HEK293 (cell line): ENCODE results near the gene TMEM185A.

Source experiments
- CTCF ChIA-PET: fragments of 350-600 bp; formaldehyde crosslinking; extraction: SDS; loops from one replicate; lab custom pipeline; 2021; ENCODE audit warnings: antibody characterized with exemption; lab: Yijun Ruan, JAX
- POLR2A ChIA-PET: fragments of 300-600 bp; formaldehyde crosslinking; extraction: SDS; loops from one replicate; lab custom pipeline; 2020; ENCODE audit warnings: antibody characterized with exemption, inconsistent platforms; lab: Yijun Ruan, JAX
- H3K27ac ChIP-seq: fragments of 200-500 bp; sonication (Bioruptor generic); 2 replicates; pipeline ENCODE4 v1.5.1; 2014; ENCODE audit warnings: low read depth, low read length, control low read depth, inconsistent platforms; ENCODE audit errors: extremely low read depth
- H3K36me3 ChIP-seq, 2 experiments: fragments of 200-500 bp in 1 of 2; sonication (Bioruptor generic) in 1 of 2; 1 replicate in 1 of 2; 2 replicates in 1 of 2; pipeline ENCODE4 v1.5.1; 2014 to 2017; ENCODE audit warnings: inconsistent platforms in 2 of 2, low read length in 2 of 2; ENCODE audit not compliant: control insufficient read depth in 2 of 2, insufficient read depth in 1 of 2
- H3K4me1 ChIP-seq: fragments of 200-500 bp; sonication (Bioruptor generic); 2 replicates; pipeline ENCODE4 v1.5.1; 2014; ENCODE audit warnings: mild to moderate bottlenecking, low read length, inconsistent platforms; ENCODE audit not compliant: control insufficient read depth, insufficient read depth
- H3K4me3 ChIP-seq: 2 replicates; pipeline ENCODE4 v1.5.1; 2011; ENCODE audit warnings: low read depth, mild to moderate bottlenecking, control low read depth, low read length, moderate library complexity
- H3K9me3 ChIP-seq: fragments of 200-500 bp; sonication (Bioruptor generic); 2 replicates; pipeline ENCODE4 v1.5.1; 2014; ENCODE audit warnings: low read depth, low read length, inconsistent platforms; ENCODE audit not compliant: control insufficient read depth, insufficient read depth
- BCL11A ChIP-seq: fragments of 450-650 bp; formaldehyde crosslinking; IDR thresholded peaks from 2 replicates; pipeline ENCODE4 v1.5.1; 2016; ENCODE audit warnings: low read depth, missing biosample characterization, missing genetic modification characterization
- GLIS1 ChIP-seq: fragments of 450-650 bp; formaldehyde crosslinking; IDR thresholded peaks from 2 replicates; pipeline ENCODE4 v1.5.1; 2016; ENCODE audit warnings: missing biosample characterization, missing genetic modification characterization
- GLIS2 ChIP-seq: fragments of 450-650 bp; formaldehyde crosslinking; IDR thresholded peaks from 2 replicates; pipeline ENCODE4 v1.5.1; 2016; ENCODE audit warnings: missing biosample characterization, missing genetic modification characterization
- KLF1 ChIP-seq: fragments of 450-650 bp; formaldehyde crosslinking; IDR thresholded peaks from 2 replicates; pipeline ENCODE4 v1.5.1; 2016; ENCODE audit warnings: missing biosample characterization, missing genetic modification characterization
- KLF8 ChIP-seq: fragments of 450-650 bp; formaldehyde crosslinking; IDR thresholded peaks from 2 replicates; pipeline ENCODE4 v1.5.1; 2016; ENCODE audit warnings: missing biosample characterization, missing genetic modification characterization
- KLF9 ChIP-seq: fragments of 450-650 bp; formaldehyde crosslinking; IDR thresholded peaks from 2 replicates; pipeline ENCODE4 v1.5.1; 2016; ENCODE audit warnings: missing biosample characterization, missing genetic modification characterization, low read depth
- SP7 ChIP-seq: fragments of 450-650 bp; formaldehyde crosslinking; IDR thresholded peaks from 2 replicates; pipeline ENCODE4 v1.5.1; 2016; ENCODE audit warnings: missing biosample characterization, missing genetic modification characterization
- YY1 ChIP-seq: fragments of 450-650 bp; formaldehyde crosslinking; IDR thresholded peaks from 2 replicates; pipeline ENCODE4 v1.5.1; 2018; ENCODE audit warnings: missing biosample characterization, missing genetic modification characterization
- ZBTB1 ChIP-seq: fragments of 450-650 bp; formaldehyde crosslinking; IDR thresholded peaks from 2 replicates; pipeline ENCODE4 v1.5.1; 2016; ENCODE audit warnings: missing biosample characterization, missing genetic modification characterization
- ZBTB11 ChIP-seq: fragments of 450-650 bp; formaldehyde crosslinking; conservative IDR thresholded peaks from 2 replicates; pipeline ENCODE4 v1.5.1; 2016; ENCODE audit warnings: low read depth, missing biosample characterization, missing genetic modification characterization
- ZBTB20 ChIP-seq: fragments of 450-650 bp; formaldehyde crosslinking; IDR thresholded peaks from 2 replicates; pipeline ENCODE4 v1.5.1; 2016; ENCODE audit warnings: missing biosample characterization, missing genetic modification characterization
- ZBTB8A ChIP-seq: fragments of 450-650 bp; formaldehyde crosslinking; IDR thresholded peaks from 2 replicates; pipeline ENCODE4 v1.5.1; 2016; ENCODE audit warnings: missing biosample characterization, missing genetic modification characterization
- ZNF114 ChIP-seq: fragments of 450-650 bp; formaldehyde crosslinking; IDR thresholded peaks from 2 replicates; pipeline ENCODE4 v1.5.0; 2017; ENCODE audit warnings: missing biosample characterization, missing genetic modification characterization
- ZNF184 ChIP-seq: fragments of 450-650 bp; IDR thresholded peaks from 2 replicates; pipeline ENCODE4 v1.5.1; 2018; ENCODE audit warnings: missing biosample characterization, mild to moderate bottlenecking, missing genetic modification characterization
- ZNF223 ChIP-seq: fragments of 450-650 bp; formaldehyde crosslinking; IDR thresholded peaks from 2 replicates; pipeline ENCODE4 v1.5.1; 2016; ENCODE audit warnings: missing biosample characterization, missing genetic modification characterization
- ZNF335 ChIP-seq: fragments of 450-650 bp; formaldehyde crosslinking; conservative IDR thresholded peaks from 2 replicates; pipeline ENCODE4 v1.5.1; 2016; ENCODE audit warnings: missing biosample characterization, missing genetic modification characterization
- ZNF362 ChIP-seq: fragments of 450-650 bp; formaldehyde crosslinking; IDR thresholded peaks from 2 replicates; pipeline ENCODE4 v1.5.1; 2016; ENCODE audit warnings: missing biosample characterization, missing genetic modification characterization
- ZNF549 ChIP-seq: fragments of 450-650 bp; IDR thresholded peaks from 2 replicates; pipeline ENCODE4 v1.5.1; 2018; ENCODE audit warnings: missing biosample characterization, missing genetic modification characterization, mild to moderate bottlenecking, inconsistent platforms, moderate library complexity
- ZNF623 ChIP-seq: fragments of 450-650 bp; formaldehyde crosslinking; IDR thresholded peaks from 2 replicates; pipeline ENCODE4 v1.5.1; 2016; ENCODE audit warnings: missing biosample characterization, missing genetic modification characterization
- ZNF639 ChIP-seq: fragments of 450-650 bp; formaldehyde crosslinking; IDR thresholded peaks from 2 replicates; pipeline ENCODE4 v1.5.1; 2016; ENCODE audit warnings: missing biosample characterization, missing genetic modification characterization
- ZNF791 ChIP-seq: fragments of 450-650 bp; formaldehyde crosslinking; IDR thresholded peaks from 2 replicates; pipeline ENCODE4 v1.5.1; 2016; ENCODE audit warnings: missing biosample characterization, missing genetic modification characterization
- TF ChIP-seq, protein P1 (sequence below): fragments of 450-650 bp; formaldehyde crosslinking; IDR thresholded peaks from 2 replicates; pipeline ENCODE4 v1.5.1; 2017; ENCODE audit warnings: missing biosample characterization, missing genetic modification characterization
- TF ChIP-seq, protein P2 (sequence below): sonication (generic); formaldehyde crosslinking; IDR thresholded peaks from 2 replicates; pipeline ENCODE4 v1.8.1; 2022; ENCODE audit warnings: mild to moderate bottlenecking, moderate library complexity, missing genetic modification reagents
- TF ChIP-seq, protein P3 (sequence below): fragments of 450-650 bp; formaldehyde crosslinking; IDR thresholded peaks from 2 replicates; pipeline ENCODE4 v1.5.1; 2016; ENCODE audit warnings: missing biosample characterization, missing genetic modification characterization
- TF ChIP-seq, protein P4 (sequence below): IDR thresholded peaks from 2 replicates; pipeline ENCODE4 v1.6.1; 2011; ENCODE audit warnings: mild to moderate bottlenecking, low read depth, low read length, borderline replicate concordance

The TMEM185A gene

GRCh38 chrX:149631234-149632165 lies at the start of gene TMEM185A:
TSS of gene TMEM185A (minus strand) at chrX:149631792. CDS start at chrX:149631580, 212 bp downstream.
- no peaks in the 10 kb centered on the region; the same call in 1 of the 2 replicates for H3K4me1 ChIP-seq
- H3K4me3 ChIP-seq = peak within 1 kb of the TSS; percentile 70
- ChIA-PET CTCF (interaction anchor here (0.6 kb wide), 1 partner anchor 119 kb away, joined by 5 read pairs; no protein-coding TSS in a partner anchor), POLR2A (no interaction called here)
- no peaks in the 10 kb centered on the region for H3K36me3 ChIP-seq
- no peaks in the 10 kb centered on the region for H3K9me3 ChIP-seq
- peak within 1 kb of the TSS; percentile 74; the same call in 1 of the 2 replicates for H3K27ac ChIP-seq
- TF ChIP-seq, protein P1, sequence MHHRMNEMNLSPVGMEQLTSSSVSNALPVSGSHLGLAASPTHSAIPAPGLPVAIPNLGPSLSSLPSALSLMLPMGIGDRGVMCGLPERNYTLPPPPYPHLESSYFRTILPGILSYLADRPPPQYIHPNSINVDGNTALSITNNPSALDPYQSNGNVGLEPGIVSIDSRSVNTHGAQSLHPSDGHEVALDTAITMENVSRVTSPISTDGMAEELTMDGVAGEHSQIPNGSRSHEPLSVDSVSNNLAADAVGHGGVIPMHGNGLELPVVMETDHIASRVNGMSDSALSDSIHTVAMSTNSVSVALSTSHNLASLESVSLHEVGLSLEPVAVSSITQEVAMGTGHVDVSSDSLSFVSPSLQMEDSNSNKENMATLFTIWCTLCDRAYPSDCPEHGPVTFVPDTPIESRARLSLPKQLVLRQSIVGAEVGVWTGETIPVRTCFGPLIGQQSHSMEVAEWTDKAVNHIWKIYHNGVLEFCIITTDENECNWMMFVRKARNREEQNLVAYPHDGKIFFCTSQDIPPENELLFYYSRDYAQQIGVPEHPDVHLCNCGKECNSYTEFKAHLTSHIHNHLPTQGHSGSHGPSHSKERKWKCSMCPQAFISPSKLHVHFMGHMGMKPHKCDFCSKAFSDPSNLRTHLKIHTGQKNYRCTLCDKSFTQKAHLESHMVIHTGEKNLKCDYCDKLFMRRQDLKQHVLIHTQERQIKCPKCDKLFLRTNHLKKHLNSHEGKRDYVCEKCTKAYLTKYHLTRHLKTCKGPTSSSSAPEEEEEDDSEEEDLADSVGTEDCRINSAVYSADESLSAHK (tag by site-specific recombination) = no peak
- TF ChIP-seq ZBTB1 (tag by site-specific recombination) = no peak
- peak; percentile 25; the same call in 1 of the 2 replicates for TF ChIP-seq ZBTB20 (tag by site-specific recombination)
- TF ChIP-seq, protein P2, sequence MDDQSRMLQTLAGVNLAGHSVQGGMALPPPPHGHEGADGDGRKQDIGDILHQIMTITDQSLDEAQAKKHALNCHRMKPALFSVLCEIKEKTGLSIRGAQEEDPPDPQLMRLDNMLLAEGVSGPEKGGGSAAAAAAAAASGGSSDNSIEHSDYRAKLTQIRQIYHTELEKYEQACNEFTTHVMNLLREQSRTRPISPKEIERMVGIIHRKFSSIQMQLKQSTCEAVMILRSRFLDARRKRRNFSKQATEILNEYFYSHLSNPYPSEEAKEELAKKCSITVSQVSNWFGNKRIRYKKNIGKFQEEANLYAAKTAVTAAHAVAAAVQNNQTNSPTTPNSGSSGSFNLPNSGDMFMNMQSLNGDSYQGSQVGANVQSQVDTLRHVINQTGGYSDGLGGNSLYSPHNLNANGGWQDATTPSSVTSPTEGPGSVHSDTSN (CRISPR knock-in tag) = 0 out of 2 replicates have a peak, but pooled peaks have one; percentile 29
- TF ChIP-seq, protein P3, sequence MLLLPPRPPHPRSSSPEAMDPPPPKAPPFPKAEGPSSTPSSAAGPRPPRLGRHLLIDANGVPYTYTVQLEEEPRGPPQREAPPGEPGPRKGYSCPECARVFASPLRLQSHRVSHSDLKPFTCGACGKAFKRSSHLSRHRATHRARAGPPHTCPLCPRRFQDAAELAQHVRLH (tag by site-specific recombination) = no peak
- peak; percentile 68 for TF ChIP-seq GLIS2 (tag by site-specific recombination)
- no peak for TF ChIP-seq ZNF639 (tag by site-specific recombination)
- no peak for TF ChIP-seq ZNF362
- TF ChIP-seq KLF8 (tag by site-specific recombination) = no peak
- TF ChIP-seq, protein P4, sequence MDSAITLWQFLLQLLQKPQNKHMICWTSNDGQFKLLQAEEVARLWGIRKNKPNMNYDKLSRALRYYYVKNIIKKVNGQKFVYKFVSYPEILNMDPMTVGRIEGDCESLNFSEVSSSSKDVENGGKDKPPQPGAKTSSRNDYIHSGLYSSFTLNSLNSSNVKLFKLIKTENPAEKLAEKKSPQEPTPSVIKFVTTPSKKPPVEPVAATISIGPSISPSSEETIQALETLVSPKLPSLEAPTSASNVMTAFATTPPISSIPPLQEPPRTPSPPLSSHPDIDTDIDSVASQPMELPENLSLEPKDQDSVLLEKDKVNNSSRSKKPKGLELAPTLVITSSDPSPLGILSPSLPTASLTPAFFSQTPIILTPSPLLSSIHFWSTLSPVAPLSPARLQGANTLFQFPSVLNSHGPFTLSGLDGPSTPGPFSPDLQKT = no peak; the same call in 1 of the 2 replicates
- TF ChIP-seq GLIS1 (tag by site-specific recombination) = peak; percentile 90
- peak; percentile 94 for TF ChIP-seq ZNF223 (tag by site-specific recombination)
- peak; percentile 31; the same call in 1 of the 2 replicates for TF ChIP-seq ZBTB8A
- TF ChIP-seq KLF1 = peak; percentile 27; the same call in 1 of the 2 replicates
- no peak for TF ChIP-seq BCL11A (tag by site-specific recombination)
- TF ChIP-seq ZNF184 (tag by site-specific recombination) = no peak
- peak; percentile 48 for TF ChIP-seq ZNF335 (tag by site-specific recombination)
- no peak for TF ChIP-seq ZNF623 (tag by site-specific recombination)
- 0 out of 2 replicates have a peak, but pooled peaks have one; percentile 9 for TF ChIP-seq YY1
- 0 out of 2 replicates have a peak, but pooled peaks have one; percentile 30 for TF ChIP-seq KLF9 (tag by site-specific recombination)
- 0 out of 2 replicates have a peak, but pooled peaks have one; percentile 7 for TF ChIP-seq SP7 (tag by site-specific recombination)
- no peak for TF ChIP-seq ZNF549 (tag by site-specific recombination)
- TF ChIP-seq ZNF114 (tag by site-specific recombination) = no peak
- no peak for TF ChIP-seq ZNF791 (tag by site-specific recombination)
- TF ChIP-seq ZBTB11 (tag by site-specific recombination) = peak; percentile 33
